Neuronal stem cell (in vitro differentiated cells): ENCODE data around the gene WDR1.

Source experiments
- DNase-seq: peaks from one replicate; pipeline ENCODE4 v3.0.0-alpha.2; 2013; ENCODE audit warnings: low spot score
- H2AFZ ChIP-seq: one replicate; pipeline ENCODE4 v1.6.1; 2013; ENCODE audit warnings: mild to moderate bottlenecking, low read length, inconsistent platforms
- H2AK5ac ChIP-seq: 2 replicates; pipeline ENCODE4 v1.6.1; 2013; ENCODE audit warnings: low read depth, mild to moderate bottlenecking, inconsistent platforms, low read length, moderate library complexity, mixed read lengths
- H2BK120ac ChIP-seq: 2 replicates; pipeline ENCODE4 v1.6.1; 2013; ENCODE audit warnings: low read depth, mild to moderate bottlenecking, inconsistent platforms, low read length, moderate library complexity, mixed read lengths
- H2BK12ac ChIP-seq: one replicate; pipeline ENCODE4 v1.6.1; 2013; ENCODE audit warnings: low read length, inconsistent platforms
- H2BK15ac ChIP-seq: 2 replicates; pipeline ENCODE4 v1.6.1; 2013; ENCODE audit warnings: mild to moderate bottlenecking, low read length, inconsistent platforms, mixed read lengths
- H2BK5ac ChIP-seq: one replicate; pipeline ENCODE4 v1.6.1; 2013; ENCODE audit warnings: inconsistent platforms, mild to moderate bottlenecking, low read length, moderate library complexity
- H3K14ac ChIP-seq: one replicate; pipeline ENCODE4 v1.6.1; 2013; ENCODE audit warnings: low read length, inconsistent platforms
- H3K18ac ChIP-seq: 2 replicates; pipeline ENCODE4 v1.6.1; 2013; ENCODE audit warnings: low read length, inconsistent platforms
- H3K23ac ChIP-seq: 2 replicates; pipeline ENCODE4 v1.6.1; 2013; ENCODE audit warnings: low read depth, mild to moderate bottlenecking, mixed read lengths, low read length, inconsistent platforms; ENCODE audit not compliant: poor library complexity
- H3K27ac ChIP-seq: replicated peaks from 3 replicates; pipeline ENCODE4 v1.5.1; 2013; ENCODE audit warnings: low read length, inconsistent platforms
- H3K27me3 ChIP-seq, 3 experiments: 2 replicates each; pipeline ENCODE4 v1.6.1; 2013; ENCODE audit warnings: low read length in 3 of 3, mild to moderate bottlenecking in 2 of 3, inconsistent platforms in 1 of 3, low read depth in 1 of 3, mixed read lengths in 1 of 3, moderate library complexity in 1 of 3; ENCODE audit not compliant: control insufficient read depth in 3 of 3, insufficient read depth in 3 of 3
- H3K36me3 ChIP-seq, 2 donors: replicated peaks in 1 of 2; 2 replicates each; pipeline ENCODE4 v1.6.1; 2013; ENCODE audit warnings: low read length in 2 of 2; ENCODE audit not compliant: control insufficient read depth in 2 of 2, insufficient read depth in 2 of 2
- H3K4ac ChIP-seq: 2 replicates; pipeline ENCODE4 v1.6.1; 2013; ENCODE audit warnings: inconsistent platforms, mild to moderate bottlenecking, low read length, moderate library complexity
- H3K4me1 ChIP-seq, 2 donors: 1 replicate in 1 of 2; 2 replicates in 1 of 2; pipeline ENCODE4 v1.6.1; 2013; ENCODE audit warnings: low read length in 2 of 2, low read depth in 1 of 2; ENCODE audit not compliant: control insufficient read depth in 2 of 2, insufficient read depth in 1 of 2
- H3K4me2 ChIP-seq: one replicate; pipeline ENCODE4 v1.6.1; 2013; ENCODE audit warnings: mild to moderate bottlenecking, low read length, inconsistent platforms; ENCODE audit not compliant: insufficient read depth, poor library complexity, severe bottlenecking
- H3K4me3 ChIP-seq, 2 donors: 2 replicates each; pipeline ENCODE4 v1.5.1; 2013; ENCODE audit warnings: low read length in 2 of 2, mild to moderate bottlenecking in 2 of 2, inconsistent platforms in 1 of 2, moderate library complexity in 1 of 2
- H3K79me1 ChIP-seq: one replicate; pipeline ENCODE4 v1.6.1; 2013; ENCODE audit warnings: low read depth, mild to moderate bottlenecking, inconsistent platforms, low read length, moderate library complexity
- H3K9ac ChIP-seq: one replicate; pipeline ENCODE4 v1.6.1; 2013; ENCODE audit warnings: mild to moderate bottlenecking, low read depth, low read length, inconsistent platforms; ENCODE audit not compliant: poor library complexity
- H3K9me3 ChIP-seq, 2 donors: replicated peaks in 1 of 2; 2 replicates each; pipeline versions ENCODE3 to v1.6.1; 2013; ENCODE audit warnings: low read length in 2 of 2, mild to moderate bottlenecking in 2 of 2, inconsistent platforms in 1 of 2, low read depth in 1 of 2, mixed read lengths in 1 of 2, moderate library complexity in 1 of 2; ENCODE audit not compliant: control insufficient read depth in 2 of 2, insufficient read depth in 1 of 2
- H4K8ac ChIP-seq: one replicate; pipeline ENCODE4 v1.6.1; 2013; ENCODE audit warnings: low read depth, mild to moderate bottlenecking, inconsistent platforms, low read length, moderate library complexity
- H4K91ac ChIP-seq: one replicate; pipeline ENCODE4 v1.6.1; 2013; ENCODE audit warnings: low read length, low read depth, mild to moderate bottlenecking, inconsistent platforms; ENCODE audit not compliant: poor library complexity
- WGBS, 2 donors: extraction: QIAGEN DNeasy Blood & Tissue Kit; methylation state at CpG; one replicate each; pipeline ENCODE4 v1.1.7; 2013; ENCODE audit warnings: missing lambda C conversion rate in 2 of 2, mixed read lengths in 1 of 2; ENCODE audit not compliant: insufficient read length in 2 of 2, insufficient replicate concordance in 1 of 2; ENCODE audit errors: extremely low coverage in 2 of 2; 5-methylcytosine and 5-hydroxymethylcytosine counted together

Gene WDR1

DNA sequence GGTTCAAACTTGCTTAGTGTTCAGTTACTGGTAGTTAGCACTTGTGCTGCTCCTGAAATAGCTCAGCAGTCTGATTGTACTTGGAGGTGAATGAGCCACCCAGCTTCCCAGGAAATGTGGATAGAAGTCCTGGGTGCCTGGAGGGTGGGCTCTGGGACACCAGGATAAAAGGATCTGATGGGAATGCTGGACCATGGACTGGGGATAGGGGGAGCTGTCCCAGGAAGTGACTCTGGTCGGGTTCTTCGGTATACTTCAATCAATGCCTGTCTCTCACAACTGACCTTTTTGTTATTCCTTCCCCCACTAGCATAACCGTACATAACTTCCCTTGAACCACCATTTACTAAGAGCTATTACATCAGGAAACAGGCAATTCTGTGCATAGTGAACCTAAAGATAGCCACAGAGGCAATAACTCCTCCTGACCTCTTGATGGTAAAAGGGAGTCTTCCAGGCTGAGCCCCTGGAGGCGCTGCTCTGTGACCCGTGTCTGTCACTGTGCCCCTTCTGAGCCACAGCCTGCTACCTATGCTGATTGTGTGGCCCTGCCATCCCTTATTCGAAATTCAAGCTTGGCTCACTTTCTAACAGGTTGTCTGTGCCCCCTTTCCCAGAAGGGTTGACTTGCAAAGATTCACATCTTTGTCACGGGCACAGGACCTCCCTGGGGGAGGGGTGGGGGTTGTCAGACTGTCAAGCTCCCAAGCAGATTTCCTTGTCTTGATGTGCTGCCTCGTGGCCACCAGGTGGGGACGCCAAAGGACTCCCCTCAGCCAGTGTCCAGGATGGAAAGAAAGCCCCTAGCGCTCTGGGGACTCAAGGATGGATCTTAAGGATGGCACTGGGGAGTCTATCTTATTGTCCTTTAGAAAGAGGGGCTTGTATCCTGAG, 24.5 kb upstream of the WDR1 start:
- Histone ChIP-seq H2BK120ac (no peak overlapping the region), H2BK15ac (no peak overlapping the region), H2AK5ac (no peak overlapping the region), H3K4ac (no peak overlapping the region), H3K4me1 (no peaks in the 10 kb centered on the region), H3K36me3 (no peaks in the 10 kb centered on the region), H3K4me2 (no peak overlapping the region), H3K9ac (no peak overlapping the region), H2BK12ac (no peak overlapping the region), H3K9me3 (no peaks in the 10 kb centered on the region), H3K23ac (no peak overlapping the region), H2AFZ (no peak overlapping the region), H3K18ac (no peak overlapping the region), H3K14ac (no peak overlapping the region), H4K8ac (no peak overlapping the region), H2BK5ac (no peak overlapping the region), H3K4me3 (no peak overlapping the region), H3K79me1 (no peaks in the 10 kb centered on the region), H3K27ac (no peak overlapping the region), H3K27me3 (peaks cover 0 to 4% (median 0%) of the 10 kb centered on the region in 3 experiments), H4K91ac (no peak overlapping the region)
- no CpG with 5 or more reads among the region's 10 CpGs for WGBS, 2 donors
- DNase-seq, result no peak

DNA sequence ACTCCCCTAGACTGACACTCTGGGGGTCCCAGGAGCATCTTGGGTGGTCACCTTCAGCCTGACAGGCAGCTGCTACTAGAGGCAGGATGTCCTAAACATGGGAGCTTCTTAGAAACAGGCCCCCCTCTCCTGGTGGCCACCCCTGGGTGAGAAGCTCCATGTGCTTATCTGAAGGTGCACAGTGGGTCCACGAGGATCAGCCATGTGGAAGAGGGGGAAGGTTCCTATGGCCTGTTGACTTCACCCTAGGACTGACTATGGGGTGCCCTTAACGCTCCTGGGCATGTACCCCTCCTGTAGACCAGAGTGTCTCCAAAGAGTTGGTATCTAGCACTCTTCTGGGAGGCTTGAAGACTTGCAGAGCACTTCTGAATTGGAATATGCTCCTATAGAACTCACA, 22.9 kb upstream of the WDR1 start:
- H2BK12ac ChIP-seq, result no peak overlapping the region
- H3K27ac ChIP-seq, result no peak overlapping the region
- H2AFZ ChIP-seq, result no peak overlapping the region
- H3K79me1 ChIP-seq, result no peaks in the 10 kb centered on the region
- no peak overlapping the region for H3K14ac ChIP-seq
- H3K36me3 ChIP-seq, result no peaks in the 10 kb centered on the region
- no peaks in the 10 kb centered on the region for H3K4me1 ChIP-seq
- no peak overlapping the region for H4K8ac ChIP-seq
- no peak overlapping the region for H2BK5ac ChIP-seq
- H3K4me2 ChIP-seq, result no peak overlapping the region
- no peak overlapping the region for H3K9ac ChIP-seq
- no peak for DNase-seq
- no peak overlapping the region for H3K4me3 ChIP-seq
- H2BK120ac ChIP-seq, result no peak overlapping the region
- H2BK15ac ChIP-seq, result no peak overlapping the region
- H4K91ac ChIP-seq, result no peak overlapping the region
- H3K27me3 ChIP-seq, result peaks cover 0 to 4% (median 0%) of the 10 kb centered on the region in 3 experiments
- no CpG with 5 or more reads among the region's 2 CpGs for WGBS, 2 donors
- H2AK5ac ChIP-seq, result no peak overlapping the region
- H3K23ac ChIP-seq, result no peak overlapping the region
- no peaks in the 10 kb centered on the region for H3K9me3 ChIP-seq
- H3K18ac ChIP-seq, result no peak overlapping the region
- no peak overlapping the region for H3K4ac ChIP-seq

DNA sequence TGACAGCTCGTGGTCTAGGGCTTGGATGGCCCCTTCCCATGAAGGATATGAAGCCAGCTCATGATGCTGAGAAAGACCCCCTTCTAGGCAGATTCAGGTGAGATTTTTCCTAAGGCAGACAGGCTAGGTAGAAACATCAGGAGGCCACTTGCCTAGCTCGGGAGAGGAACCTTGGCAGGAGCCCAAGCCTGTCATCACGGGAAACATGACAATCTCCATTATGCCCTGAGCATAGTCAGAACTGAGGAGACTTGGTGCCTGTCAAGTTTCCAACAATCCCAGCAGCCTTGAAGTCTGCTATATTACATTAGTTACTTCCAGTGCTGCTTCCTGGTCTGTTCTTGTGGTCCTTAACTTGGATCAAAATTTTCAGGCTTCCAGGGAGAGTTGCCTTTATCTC, 18.7 kb upstream of the WDR1 start:
- Histone ChIP-seq H3K4me2 (no peak overlapping the region), H4K91ac (no peak overlapping the region), H3K9me3 (no peaks in the 10 kb centered on the region), H3K27me3 (peaks cover 0 to 7% (median 0%) of the 10 kb centered on the region in 3 experiments), H2BK12ac (no peak overlapping the region), H2BK15ac (no peak overlapping the region), H3K4ac (no peak overlapping the region), H2BK120ac (no peak overlapping the region), H3K23ac (no peak overlapping the region), H3K4me1 (no peaks in the 10 kb centered on the region), H3K36me3 (no peaks in the 10 kb centered on the region), H3K27ac (no peak overlapping the region), H3K79me1 (no peaks in the 10 kb centered on the region), H3K9ac (no peak overlapping the region), H2AFZ (no peak overlapping the region), H3K14ac (no peak overlapping the region), H3K18ac (no peak overlapping the region), H4K8ac (no peak overlapping the region), H2AK5ac (no peak overlapping the region), H2BK5ac (no peak overlapping the region), H3K4me3 (no peak overlapping the region)
- DNase-seq, result no peak
- no CpG with 5 or more reads among the region's 3 CpGs for WGBS, 2 donors

DNA sequence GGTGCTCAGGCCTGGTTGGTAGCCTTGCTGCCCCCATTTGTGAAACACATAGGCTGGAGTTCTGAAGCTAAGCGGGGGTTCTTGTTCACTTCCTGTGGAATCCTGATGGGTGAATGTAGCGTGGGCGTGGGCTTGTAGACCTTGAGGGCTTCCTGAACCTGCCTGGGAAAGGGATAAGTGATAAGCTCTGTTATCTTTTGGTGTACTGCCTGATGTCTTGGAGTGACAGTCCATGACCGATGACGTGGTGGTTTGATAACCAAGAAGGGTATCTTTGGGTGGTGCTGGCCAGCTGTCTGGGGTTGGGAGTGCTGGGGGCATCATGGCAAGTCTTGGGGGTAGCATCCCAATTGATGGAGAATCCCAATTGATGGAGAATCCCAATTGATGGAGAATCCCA, 17.5 kb upstream of the WDR1 start:
- Histone ChIP-seq H2BK120ac (no peak overlapping the region), H2BK15ac (no peak overlapping the region), H3K4me3 (no peak overlapping the region), H2AFZ (no peak overlapping the region), H4K8ac (no peak overlapping the region), H3K23ac (no peak overlapping the region), H3K9ac (no peak overlapping the region), H3K4me2 (no peak overlapping the region), H3K9me3 (no peaks in the 10 kb centered on the region), H4K91ac (no peak overlapping the region), H3K27ac (no peak overlapping the region), H3K14ac (no peak overlapping the region), H3K18ac (no peak overlapping the region), H3K36me3 (no peaks in the 10 kb centered on the region), H2BK12ac (no peak overlapping the region), H2AK5ac (no peak overlapping the region), H3K79me1 (no peaks in the 10 kb centered on the region), H3K4me1 (no peaks in the 10 kb centered on the region), H3K27me3 (peaks cover 0 to 7% (median 0%) of the 10 kb centered on the region in 3 experiments), H3K4ac (no peak overlapping the region), H2BK5ac (no peak overlapping the region)
- DNase-seq, result no peak
- WGBS, 2 donors, result no CpG with 5 or more reads among the region's 5 CpGs
